H9 (cell line): ENCODE results near the gene ATXN1L. TPM values are rescaled to one million over a fixed set of nuclear protein-coding genes. Genes with fewer than 3 reads are reported as not detected.

Experiments
- DNase-seq: peaks from one replicate; pipeline ENCODE4 v3.0.0-alpha.2; 2017
- H2AFZ ChIP-seq: one replicate; pipeline ENCODE4 v1.6.1; 2013; ENCODE audit warnings: mild to moderate bottlenecking, low read length, control low read depth, moderate library complexity
- H2AK5ac ChIP-seq: 2 replicates; pipeline ENCODE4 v1.6.1; 2013; ENCODE audit warnings: low read length, control low read depth, mixed read lengths; ENCODE audit not compliant: insufficient read length
- H2BK120ac ChIP-seq: one replicate; pipeline ENCODE4 v1.6.1; 2013; ENCODE audit warnings: low read depth, mild to moderate bottlenecking, low read length, control low read depth, inconsistent platforms; ENCODE audit not compliant: poor library complexity, severe bottlenecking
- H2BK12ac ChIP-seq: 2 replicates; pipeline ENCODE4 v1.6.1; 2013; ENCODE audit warnings: low read length, control low read depth, mixed read lengths, low read depth; ENCODE audit not compliant: insufficient read length
- H2BK15ac ChIP-seq: 2 replicates; pipeline ENCODE4 v1.6.1; 2013; ENCODE audit warnings: low read depth, low read length, control low read depth
- H2BK20ac ChIP-seq: one replicate; pipeline ENCODE4 v1.6.1; 2013; ENCODE audit warnings: low read depth, mild to moderate bottlenecking, low read length, control low read depth, inconsistent platforms; ENCODE audit not compliant: poor library complexity, severe bottlenecking
- H2BK5ac ChIP-seq: 2 replicates; pipeline ENCODE4 v1.6.1; 2013; ENCODE audit warnings: low read length, control low read depth, mixed read lengths; ENCODE audit not compliant: insufficient read length
- H3K14ac ChIP-seq: 2 replicates; pipeline ENCODE4 v1.6.1; 2013; ENCODE audit warnings: low read length, control low read depth; ENCODE audit not compliant: insufficient read depth
- H3K18ac ChIP-seq: 2 replicates; pipeline ENCODE4 v1.6.1; 2013; ENCODE audit warnings: low read depth, mild to moderate bottlenecking, mixed read lengths, low read length, control low read depth; ENCODE audit not compliant: insufficient read length
- H3K23ac ChIP-seq: 2 replicates; pipeline ENCODE4 v1.6.1; 2013; ENCODE audit warnings: low read length, control low read depth, mixed read lengths, low read depth; ENCODE audit not compliant: insufficient read length
- H3K23me2 ChIP-seq: 2 replicates; pipeline ENCODE4 v1.6.1; 2013; ENCODE audit warnings: low read depth, mild to moderate bottlenecking, mixed read lengths, low read length, control low read depth; ENCODE audit not compliant: insufficient read length, poor library complexity, severe bottlenecking
- H3K27ac ChIP-seq: 2 replicates; pipeline ENCODE4 v1.5.1; 2013; ENCODE audit warnings: low read length, control low read depth, mixed read lengths, low read depth; ENCODE audit not compliant: insufficient read length
- H3K27me3 ChIP-seq: 2 replicates; pipeline ENCODE4 v1.6.1; 2013; ENCODE audit warnings: low read length, control low read depth, inconsistent platforms; ENCODE audit not compliant: insufficient read depth
- H3K4ac ChIP-seq: 2 replicates; pipeline ENCODE4 v1.6.1; 2013; ENCODE audit warnings: low read depth, mild to moderate bottlenecking, control low read depth, inconsistent platforms, low read length, moderate library complexity
- H3K4me1 ChIP-seq: 2 replicates; pipeline ENCODE4 v1.6.1; 2013; ENCODE audit warnings: low read length, control low read depth, inconsistent platforms; ENCODE audit not compliant: insufficient read depth
- H3K4me2 ChIP-seq: 2 replicates; pipeline ENCODE4 v1.6.1; 2013; ENCODE audit warnings: low read length, control low read depth, mixed read lengths; ENCODE audit not compliant: insufficient read length, insufficient read depth
- H3K56ac ChIP-seq: 2 replicates; pipeline ENCODE4 v1.6.1; 2013; ENCODE audit warnings: low read depth, mild to moderate bottlenecking, mixed read lengths, low read length, control low read depth; ENCODE audit not compliant: insufficient read length
- H3K79me1 ChIP-seq: 2 replicates; pipeline ENCODE4 v1.6.1; 2013; ENCODE audit warnings: low read depth, mild to moderate bottlenecking, moderate library complexity, low read length, control low read depth, inconsistent platforms; ENCODE audit not compliant: insufficient read depth, poor library complexity, severe bottlenecking
- H3K79me2 ChIP-seq: 2 replicates; pipeline ENCODE4 v1.6.1; 2013; ENCODE audit warnings: low read length, control low read depth, inconsistent platforms; ENCODE audit not compliant: insufficient read depth
- H3K9ac ChIP-seq: 2 replicates; pipeline ENCODE4 v1.6.1; 2013; ENCODE audit warnings: low read length, control low read depth, mixed read lengths; ENCODE audit not compliant: insufficient read length; ENCODE audit errors: extremely low read depth
- H3K9me3 ChIP-seq: one replicate; pipeline ENCODE4 v1.6.1; 2013; ENCODE audit warnings: low read depth, low read length, inconsistent platforms; ENCODE audit not compliant: control insufficient read depth
- H3T11ph ChIP-seq: one replicate; pipeline ENCODE4 v1.6.1; 2013; ENCODE audit warnings: mild to moderate bottlenecking, low read length, control low read depth, inconsistent platforms
- H4K20me1 ChIP-seq: one replicate; pipeline ENCODE4 v1.6.1; 2013; ENCODE audit not compliant: control insufficient read depth, insufficient read length, insufficient read depth
- H4K5ac ChIP-seq: 2 replicates; pipeline ENCODE4 v1.6.1; 2013; ENCODE audit warnings: low read depth, mild to moderate bottlenecking, mixed read lengths, low read length, control low read depth; ENCODE audit not compliant: insufficient read length
- H4K8ac ChIP-seq: replicated peaks from 2 replicates; pipeline ENCODE4 v1.6.1; 2013; ENCODE audit warnings: low read length, control low read depth, mixed read lengths, low read depth; ENCODE audit not compliant: insufficient read length
- H4K91ac ChIP-seq: 2 replicates; pipeline ENCODE4 v1.6.1; 2013; ENCODE audit warnings: low read depth, mild to moderate bottlenecking, moderate library complexity, mixed read lengths, low read length, control low read depth; ENCODE audit not compliant: insufficient read length
- H3K27ac Mint-ChIP-seq, 3 experiments: 2 replicates in 2 of 3; 3 replicates in 1 of 3; pipeline ENCODE4 v1.8.0; 2020 to 2021; ENCODE audit warnings: mixed read lengths in 3 of 3, mild to moderate bottlenecking in 1 of 3, moderate library complexity in 1 of 3
- H3K27me3 Mint-ChIP-seq: 2 replicates; pipeline ENCODE4 v1.8.0; 2021; ENCODE audit warnings: low read depth, mild to moderate bottlenecking, moderate library complexity, mixed read lengths
- H3K36me3 Mint-ChIP-seq, 3 experiments: 2 replicates in 2 of 3; 3 replicates in 1 of 3; pipeline ENCODE4 v1.8.0; 2020 to 2021; ENCODE audit warnings: low read depth in 3 of 3, mixed read lengths in 3 of 3; ENCODE audit not compliant: insufficient read depth in 1 of 3
- H3K4me1 Mint-ChIP-seq, 2 experiments: 2 replicates each; pipeline ENCODE4 v1.8.0; 2020; ENCODE audit warnings: mixed read lengths in 2 of 2
- H3K4me3 Mint-ChIP-seq, 2 experiments: 2 replicates in 1 of 2; 3 replicates in 1 of 2; pipeline ENCODE4 v1.8.0; 2020 to 2021; ENCODE audit warnings: mild to moderate bottlenecking in 2 of 2, mixed read lengths in 2 of 2, moderate library complexity in 1 of 2
- H3K9me3 Mint-ChIP-seq, 2 experiments: 2 replicates in 1 of 2; 3 replicates in 1 of 2; pipeline ENCODE4 v1.8.0; 2020; ENCODE audit warnings: mild to moderate bottlenecking in 2 of 2, mixed read lengths in 2 of 2, moderate library complexity in 1 of 2
- whole genome bisulfite sequencing: extraction: QIAGEN DNeasy Blood & Tissue Kit; methylation state at CpG from one replicate; pipeline ENCODE4 v1.1.7; 2013; ENCODE audit warnings: missing lambda C conversion rate, low lambda C conversion rate, mixed read lengths; ENCODE audit not compliant: insufficient read length; ENCODE audit errors: extremely low coverage; 5-methylcytosine and 5-hydroxymethylcytosine counted together
- total RNA-seq: library from RNA; stranded (reverse); gene quantifications from 2 replicates; pipeline ENCODE4 v1.2.1, GENCODE V29; 2021
- TF ChIP-seq, protein P1 (sequence below): fragments of 200-600 bp; sonication (generic); conservative IDR thresholded peaks from 3 replicates; pipeline ENCODE4 v1.8.0; 2021; ENCODE audit warnings: antibody characterized with exemption, mild to moderate bottlenecking

Gene ATXN1L
- total RNA-seq, 1 experiment from 2014 or later: 30.3 TPM

DNA sequence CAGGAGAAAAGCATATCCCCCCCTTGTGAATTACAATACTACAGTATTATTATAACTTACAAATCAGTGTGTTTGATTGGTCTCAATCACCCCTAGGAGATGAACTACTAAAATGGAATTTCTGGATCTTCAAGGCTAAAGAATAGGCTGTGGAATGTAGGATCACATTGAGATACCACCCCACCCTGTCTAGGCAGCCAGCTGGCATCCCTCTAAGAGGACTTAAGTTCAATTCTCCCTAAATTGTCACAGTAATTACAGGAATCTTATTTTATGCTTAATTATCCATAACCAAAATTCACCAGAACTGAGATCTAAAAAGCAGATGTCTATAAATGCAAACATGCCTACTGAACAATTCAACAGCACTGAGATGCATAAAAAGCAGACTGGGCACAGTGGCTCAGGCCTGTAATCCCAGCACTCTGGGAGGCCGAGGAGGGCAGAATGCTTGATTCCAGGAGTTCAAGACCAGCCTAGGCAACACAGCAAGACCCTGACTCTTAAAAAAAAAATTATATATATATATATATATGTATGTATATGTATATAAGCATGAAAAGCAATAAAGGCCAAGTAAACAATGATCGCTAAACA is 49.2 kb upstream of the ATXN1L start:
- Histone ChIP-seq H2BK120ac (no peak overlapping the region), H3K4me1 (no peaks in the 10 kb centered on the region), H3K23ac (no peak overlapping the region), H3K27ac (no peak overlapping the region), H3K18ac (no peak overlapping the region), H3K79me2 (peaks cover 8% of the 10 kb centered on the region; the same call in 1 of the 2 replicates), H3K56ac (no peak overlapping the region), H3K14ac (no peak overlapping the region), H4K8ac (no peak overlapping the region), H3K27me3 (no peaks in the 10 kb centered on the region), H3K4me2 (no peak overlapping the region), H2BK12ac (no peak overlapping the region), H4K91ac (no peak overlapping the region), H3K9ac (no peak overlapping the region), H2BK5ac (no peak overlapping the region), H2AK5ac (no peak overlapping the region), H4K5ac (no peak overlapping the region), H2BK20ac (no peak overlapping the region), H2BK15ac (no peak overlapping the region), H3K4ac (no peak overlapping the region), H4K20me1 (no peaks in the 10 kb centered on the region), H2AFZ (no peak overlapping the region), H3T11ph (no peak overlapping the region), H3K79me1 (peaks cover 14% of the 10 kb centered on the region), H3K23me2 (no peaks in the 10 kb centered on the region), H3K9me3 (no peaks in the 10 kb centered on the region)
- no peaks in the 10 kb centered on the region for H3K9me3 Mint-ChIP-seq
- no CpG with 5 or more reads among the region's 2 CpGs for WGBS
- no peak overlapping the region for H3K4me3 Mint-ChIP-seq
- TF ChIP-seq, protein P1, sequence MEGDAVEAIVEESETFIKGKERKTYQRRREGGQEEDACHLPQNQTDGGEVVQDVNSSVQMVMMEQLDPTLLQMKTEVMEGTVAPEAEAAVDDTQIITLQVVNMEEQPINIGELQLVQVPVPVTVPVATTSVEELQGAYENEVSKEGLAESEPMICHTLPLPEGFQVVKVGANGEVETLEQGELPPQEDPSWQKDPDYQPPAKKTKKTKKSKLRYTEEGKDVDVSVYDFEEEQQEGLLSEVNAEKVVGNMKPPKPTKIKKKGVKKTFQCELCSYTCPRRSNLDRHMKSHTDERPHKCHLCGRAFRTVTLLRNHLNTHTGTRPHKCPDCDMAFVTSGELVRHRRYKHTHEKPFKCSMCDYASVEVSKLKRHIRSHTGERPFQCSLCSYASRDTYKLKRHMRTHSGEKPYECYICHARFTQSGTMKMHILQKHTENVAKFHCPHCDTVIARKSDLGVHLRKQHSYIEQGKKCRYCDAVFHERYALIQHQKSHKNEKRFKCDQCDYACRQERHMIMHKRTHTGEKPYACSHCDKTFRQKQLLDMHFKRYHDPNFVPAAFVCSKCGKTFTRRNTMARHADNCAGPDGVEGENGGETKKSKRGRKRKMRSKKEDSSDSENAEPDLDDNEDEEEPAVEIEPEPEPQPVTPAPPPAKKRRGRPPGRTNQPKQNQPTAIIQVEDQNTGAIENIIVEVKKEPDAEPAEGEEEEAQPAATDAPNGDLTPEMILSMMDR: no peak
- H3K27me3 Mint-ChIP-seq: no peaks in the 10 kb centered on the region
- no peak for DNase-seq
- no peaks in the 10 kb centered on the region for H3K4me1 Mint-ChIP-seq
- H3K27ac Mint-ChIP-seq: no peak overlapping the region; a peak in 1 of 7 replicates
- peaks cover 2 to 12% (median 4%) of the 10 kb centered on the region in 3 experiments; a peak in 5 of 7 replicates for H3K36me3 Mint-ChIP-seq
